ENCODE results near the gene LAMC1. TPM values are rescaled to one million over a fixed set of nuclear protein-coding genes. Genes with fewer than 3 reads are reported as not detected.

LAMC1 gene
- total RNA-seq, 2 experiments from 2014 or later, result 0.42 to 0.66 TPM

- DNase-seq, result no peak
- Mint-ChIP-seq H3K4me1 (no peaks in the 10 kb centered on the region), H3K36me3 (no peaks in the 10 kb centered on the region), H3K27me3 (peaks cover 59% of the 10 kb centered on the region), H3K9me3 (peaks cover 3% of the 10 kb centered on the region), H3K27ac (no peak overlapping the region), H3K4me3 (no peak overlapping the region)
Observed at GRCh38 chr1:183003203-183003602, 20.0 kb upstream of the LAMC1 start.

DNA sequence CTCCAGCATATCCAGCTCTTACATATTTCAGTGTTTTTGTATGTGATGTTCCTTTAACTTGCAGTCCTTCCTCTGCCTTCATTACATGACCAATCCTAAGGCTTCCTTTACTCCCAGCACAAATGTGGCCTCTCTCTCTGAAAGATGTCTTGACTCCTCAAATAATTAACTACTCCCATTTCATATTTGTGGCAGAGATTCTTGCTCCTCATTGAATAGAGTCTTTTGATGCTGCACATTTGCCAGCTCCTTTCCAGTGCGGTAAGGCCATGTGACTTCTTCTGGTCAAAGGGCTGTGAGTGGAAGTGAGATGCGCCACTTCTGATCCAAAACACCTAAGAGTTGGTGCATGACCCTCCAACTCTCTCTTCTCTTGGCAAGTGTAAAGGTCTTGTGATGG is 19.1 kb upstream of the LAMC1 start:
- DNase-seq, result no peak
- Mint-ChIP-seq H3K36me3 (no peaks in the 10 kb centered on the region), H3K27me3 (peaks cover 65% of the 10 kb centered on the region), H3K9me3 (peaks cover 3% of the 10 kb centered on the region), H3K4me1 (no peaks in the 10 kb centered on the region), H3K27ac (no peak overlapping the region), H3K4me3 (no peak overlapping the region)

DNA sequence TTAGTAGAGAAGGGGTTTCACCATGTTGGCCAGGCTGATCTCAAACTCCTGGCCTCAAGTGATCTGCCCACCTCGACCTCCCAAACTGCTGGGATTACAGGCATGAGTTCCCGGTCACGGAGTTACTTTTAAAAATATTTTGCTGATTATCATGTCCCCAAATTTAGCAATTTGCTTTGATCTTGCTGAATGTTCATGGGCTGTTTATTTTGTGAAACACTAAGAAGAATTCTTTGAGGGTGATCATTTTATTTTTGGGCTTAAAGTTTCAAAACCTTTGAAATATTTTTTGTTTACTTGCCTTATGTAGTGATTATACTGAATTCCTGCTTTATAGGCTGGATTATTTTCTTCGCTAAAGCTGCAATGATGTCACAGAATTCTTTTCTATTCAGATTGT is 11.4 kb upstream of the LAMC1 start:
- DNase-seq, result no peak
- Mint-ChIP-seq H3K27me3 (peaks cover 50% of the 10 kb centered on the region), H3K4me3 (no peak overlapping the region), H3K9me3 (peaks cover 11% of the 10 kb centered on the region), H3K4me1 (no peaks in the 10 kb centered on the region), H3K36me3 (peaks cover 2% of the 10 kb centered on the region), H3K27ac (no peak overlapping the region)

DNA sequence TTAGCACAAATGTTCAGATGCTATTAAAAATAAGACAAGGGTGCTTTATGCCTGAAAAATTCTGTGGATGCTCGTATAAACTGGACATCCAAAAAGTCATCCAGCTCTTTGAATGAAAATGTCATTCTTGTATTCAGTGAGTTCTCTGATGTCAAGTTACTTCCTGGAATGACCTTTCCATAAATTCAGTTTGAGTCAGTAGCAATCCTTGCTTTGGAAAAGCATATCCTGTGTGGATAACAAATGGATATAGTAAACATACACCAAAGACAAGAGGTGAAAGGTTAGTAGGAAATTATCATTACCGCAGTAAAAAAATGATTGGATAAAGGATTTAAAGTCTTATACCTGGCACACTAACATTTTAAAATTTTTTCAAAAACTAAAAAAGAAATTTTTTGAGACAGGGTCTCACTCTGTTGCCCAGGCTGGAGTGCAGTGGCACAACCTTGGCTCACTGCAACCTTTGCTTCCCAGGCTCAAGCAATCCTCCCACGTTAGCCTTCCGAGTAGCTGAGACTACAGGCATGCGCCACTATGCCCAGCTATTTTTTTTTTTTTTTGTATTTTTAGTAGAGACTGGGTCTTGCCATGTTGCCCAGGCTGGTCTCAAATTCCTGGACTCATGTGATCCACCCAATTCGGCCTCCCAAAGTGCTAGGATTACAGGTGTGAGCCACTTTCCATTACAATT is 10.8 kb upstream of the LAMC1 start:
- Mint-ChIP-seq H3K4me3 (no peak overlapping the region), H3K9me3 (peaks cover 11% of the 10 kb centered on the region), H3K36me3 (peaks cover 2% of the 10 kb centered on the region), H3K4me1 (no peaks in the 10 kb centered on the region), H3K27me3 (peaks cover 52% of the 10 kb centered on the region), H3K27ac (no peak overlapping the region)
- DNase-seq, result no peak

DNA sequence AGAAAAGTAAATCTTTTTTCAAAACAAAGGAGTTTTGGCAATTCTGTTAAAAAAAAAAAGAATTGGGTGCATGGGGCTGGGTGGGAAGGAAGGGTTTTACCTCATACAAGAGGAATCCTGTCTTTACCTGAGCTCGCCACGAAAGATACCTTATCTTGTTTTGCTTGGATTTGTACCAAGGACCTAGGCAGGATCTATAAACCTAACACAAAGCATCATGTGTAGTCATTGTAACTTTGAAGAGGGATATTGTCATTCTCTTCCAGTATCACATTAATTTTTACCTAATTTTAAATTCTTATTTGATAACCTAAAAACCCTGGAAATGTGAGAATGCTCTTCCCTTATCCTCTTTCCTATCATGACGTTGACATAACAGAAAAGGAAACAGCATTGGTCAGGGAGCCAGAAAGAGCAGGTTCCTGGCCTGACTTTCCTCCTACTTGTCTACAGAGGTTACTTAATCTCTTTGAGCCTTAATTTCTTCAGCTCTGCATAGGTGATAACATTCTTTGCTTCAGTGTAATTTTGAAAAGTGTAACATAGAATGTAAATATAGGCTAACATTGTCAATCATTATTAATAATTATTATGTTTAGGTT is 4.0 kb upstream of the LAMC1 start:
- no peaks in the 10 kb centered on the region for H3K9me3 Mint-ChIP-seq
- no peak overlapping the region for H3K27ac Mint-ChIP-seq
- no peaks in the 10 kb centered on the region for H3K36me3 Mint-ChIP-seq
- DNase-seq, result no peak
- peaks cover 69% of the 10 kb centered on the region for H3K27me3 Mint-ChIP-seq
- no peak overlapping the region for H3K4me3 Mint-ChIP-seq
- H3K4me1 Mint-ChIP-seq, result peaks cover 7% of the 10 kb centered on the region

DNA sequence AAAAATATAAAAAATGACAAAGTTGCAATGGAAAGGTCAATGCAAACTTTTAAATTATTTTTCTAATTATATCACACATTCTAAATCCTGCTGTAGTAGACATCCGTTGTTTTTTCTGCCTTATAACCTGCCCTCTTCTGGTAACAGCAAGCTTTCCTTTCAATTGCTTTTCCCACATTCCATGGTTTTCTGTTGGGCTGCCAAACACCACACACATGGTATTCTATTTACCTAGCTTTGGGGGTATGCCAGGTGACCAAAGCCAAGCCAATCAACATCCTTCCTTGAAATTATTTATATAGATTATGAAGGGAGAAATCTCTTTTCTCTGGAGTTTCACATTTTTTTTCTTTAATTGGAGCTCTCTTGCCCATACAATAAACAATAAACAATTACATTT is 3.4 kb upstream of the LAMC1 start:
- peaks cover 13% of the 10 kb centered on the region for H3K4me1 Mint-ChIP-seq
- H3K27ac Mint-ChIP-seq, result no peak overlapping the region
- H3K4me3 Mint-ChIP-seq, result no peak overlapping the region
- H3K9me3 Mint-ChIP-seq, result no peaks in the 10 kb centered on the region
- H3K27me3 Mint-ChIP-seq, result peaks cover 74% of the 10 kb centered on the region
- no peaks in the 10 kb centered on the region for H3K36me3 Mint-ChIP-seq
- DNase-seq, result no peak

DNA sequence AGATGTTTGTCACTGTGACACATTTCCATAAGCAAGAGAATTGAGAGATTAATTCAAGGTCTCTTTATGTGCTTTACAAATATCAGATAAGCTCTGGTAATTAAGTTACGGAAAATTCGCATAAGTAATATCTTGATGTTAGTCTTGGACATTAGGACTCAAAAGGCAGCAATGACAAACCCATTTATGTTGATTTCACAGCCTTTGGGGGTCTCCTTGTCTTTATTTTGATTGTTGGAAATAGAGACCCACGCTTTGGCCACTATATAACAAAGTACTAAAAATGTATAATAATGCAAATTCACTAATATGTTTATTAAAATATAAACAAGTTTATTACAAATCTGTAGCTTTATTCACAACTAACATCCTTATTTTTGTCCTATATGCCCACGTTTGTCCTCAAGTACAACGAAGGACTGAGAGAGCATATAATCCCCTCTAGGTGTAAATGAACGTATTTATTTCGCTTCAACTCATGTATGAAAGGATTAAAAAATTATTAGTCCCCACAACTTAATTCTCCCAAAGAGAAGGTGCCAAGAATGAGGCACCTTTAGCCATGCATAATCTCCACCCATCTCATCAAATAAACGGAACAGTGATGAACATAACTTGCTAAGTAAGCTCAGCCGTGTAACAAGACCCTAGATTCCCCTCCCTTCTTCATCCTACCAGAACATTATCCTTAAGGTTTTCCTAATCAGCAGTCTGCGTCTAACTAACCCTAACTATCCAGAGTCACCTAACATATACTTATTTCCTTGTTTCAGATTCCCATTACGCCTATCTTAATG is 1.6 kb upstream of the LAMC1 start:
- no peak for DNase-seq
- Mint-ChIP-seq H3K9me3 (no peaks in the 10 kb centered on the region), H3K4me3 (no peak overlapping the region), H3K27ac (no peak overlapping the region), H3K27me3 (peaks cover 78% of the 10 kb centered on the region), H3K36me3 (no peaks in the 10 kb centered on the region), H3K4me1 (peaks cover 16% of the 10 kb centered on the region)

DNA sequence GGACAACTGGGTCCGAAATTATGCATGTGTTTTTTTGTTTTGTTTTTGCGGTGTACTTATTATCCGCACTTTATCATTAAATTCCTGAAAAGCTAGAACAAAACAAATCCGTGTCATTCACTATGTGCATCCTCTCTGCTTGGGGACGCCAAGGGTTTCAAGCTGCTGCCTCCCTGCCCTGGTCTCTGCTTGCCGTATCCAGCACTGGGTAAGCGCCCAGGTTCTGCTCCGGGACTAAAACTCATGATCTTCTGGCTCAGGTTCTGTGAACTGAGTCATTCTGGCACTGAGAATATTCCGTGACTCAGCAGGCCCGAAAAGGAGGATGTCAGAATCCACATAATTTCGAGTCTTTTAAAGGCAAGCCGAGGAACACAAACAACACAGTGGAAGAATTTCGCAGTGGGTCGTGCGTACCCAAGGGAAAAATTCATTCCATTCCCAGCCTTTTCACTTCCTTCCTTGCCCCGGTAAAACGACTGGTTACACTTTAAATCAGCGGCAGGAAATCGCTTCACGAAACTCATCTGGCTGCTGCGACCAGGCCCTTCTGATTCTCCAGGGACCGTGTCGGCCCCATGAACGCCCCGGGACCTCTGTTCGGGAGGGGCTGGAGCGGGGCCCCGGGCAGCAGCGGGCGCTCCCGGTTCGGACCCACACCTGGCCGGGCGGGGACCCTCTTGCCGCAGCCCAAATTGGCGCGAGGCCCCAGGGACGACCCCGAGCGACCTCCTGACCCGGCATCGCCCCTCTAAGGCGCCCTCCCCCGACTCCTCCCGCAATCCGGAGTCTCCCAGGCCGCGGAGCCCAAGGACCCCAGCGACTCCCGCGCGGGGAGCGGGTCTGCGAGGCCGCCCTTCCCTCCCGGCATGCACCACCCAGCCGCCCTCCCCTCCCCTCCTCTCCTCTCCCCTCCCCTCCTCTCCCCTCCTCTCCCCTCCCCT is 746 bp upstream of the LAMC1 start:
- Mint-ChIP-seq H3K27me3 (peaks cover 82% of the 10 kb centered on the region), H3K4me1 (peaks cover 16% of the 10 kb centered on the region), H3K36me3 (no peaks in the 10 kb centered on the region), H3K27ac (peak overlapping the region; percentile 38), H3K4me3 (peak overlapping the region; percentile 71), H3K9me3 (no peaks in the 10 kb centered on the region)
- peak; percentile 38 for DNase-seq

DNA sequence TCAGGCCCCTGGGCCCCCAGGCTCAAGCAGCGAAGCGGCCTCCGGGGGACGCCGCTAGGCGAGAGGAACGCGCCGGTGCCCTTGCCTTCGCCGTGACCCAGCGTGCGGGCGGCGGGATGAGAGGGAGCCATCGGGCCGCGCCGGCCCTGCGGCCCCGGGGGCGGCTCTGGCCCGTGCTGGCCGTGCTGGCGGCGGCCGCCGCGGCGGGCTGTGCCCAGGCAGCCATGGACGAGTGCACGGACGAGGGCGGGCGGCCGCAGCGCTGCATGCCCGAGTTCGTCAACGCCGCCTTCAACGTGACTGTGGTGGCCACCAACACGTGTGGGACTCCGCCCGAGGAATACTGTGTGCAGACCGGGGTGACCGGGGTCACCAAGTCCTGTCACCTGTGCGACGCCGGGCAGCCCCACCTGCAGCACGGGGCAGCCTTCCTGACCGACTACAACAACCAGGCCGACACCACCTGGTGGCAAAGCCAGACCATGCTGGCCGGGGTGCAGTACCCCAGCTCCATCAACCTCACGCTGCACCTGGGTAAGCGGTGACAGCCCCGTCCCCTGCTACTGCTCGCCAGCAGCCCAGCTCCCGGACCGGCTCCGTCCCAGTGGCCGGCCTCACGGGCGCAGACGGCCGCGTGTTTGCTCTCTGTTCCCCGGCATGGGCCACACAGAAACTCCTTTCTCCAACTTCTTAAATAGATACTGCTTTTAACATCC is 539 bp downstream of the LAMC1 start:
- peak; percentile 50 for DNase-seq
- H3K9me3 Mint-ChIP-seq, result no peaks in the 10 kb centered on the region
- H3K27me3 Mint-ChIP-seq, result peaks cover 84% of the 10 kb centered on the region
- H3K36me3 Mint-ChIP-seq, result no peaks in the 10 kb centered on the region
- no peak overlapping the region for H3K27ac Mint-ChIP-seq
- H3K4me3 Mint-ChIP-seq, result peak overlapping the region; percentile 71
- peaks cover 16% of the 10 kb centered on the region for H3K4me1 Mint-ChIP-seq

GRCh38 chr1:183024317-183025009 is 1.2 kb downstream of the LAMC1 start:
- no peak overlapping the region for H3K27ac Mint-ChIP-seq
- H3K27me3 Mint-ChIP-seq, result peaks cover 84% of the 10 kb centered on the region
- peaks cover 16% of the 10 kb centered on the region for H3K4me1 Mint-ChIP-seq
- peak overlapping the region; percentile 71 for H3K4me3 Mint-ChIP-seq
- no peaks in the 10 kb centered on the region for H3K36me3 Mint-ChIP-seq
- H3K9me3 Mint-ChIP-seq, result no peaks in the 10 kb centered on the region
- no peak for DNase-seq

GRCh38 chr1:183025010-183025337 is 1.8 kb downstream of the LAMC1 start:
- Mint-ChIP-seq H3K9me3 (no peaks in the 10 kb centered on the region), H3K27ac (no peak overlapping the region), H3K36me3 (no peaks in the 10 kb centered on the region), H3K4me3 (peak overlapping the region; percentile 33), H3K4me1 (peaks cover 16% of the 10 kb centered on the region), H3K27me3 (peaks cover 85% of the 10 kb centered on the region)
- no peak for DNase-seq

- no peak for DNase-seq
- Mint-ChIP-seq H3K4me3 (no peak overlapping the region), H3K36me3 (no peaks in the 10 kb centered on the region), H3K27me3 (peaks cover 82% of the 10 kb centered on the region), H3K9me3 (no peaks in the 10 kb centered on the region), H3K4me1 (peaks cover 16% of the 10 kb centered on the region), H3K27ac (no peak overlapping the region)
Observed at GRCh38 chr1:183025782-183026774, 2.9 kb downstream of the LAMC1 start.

DNA sequence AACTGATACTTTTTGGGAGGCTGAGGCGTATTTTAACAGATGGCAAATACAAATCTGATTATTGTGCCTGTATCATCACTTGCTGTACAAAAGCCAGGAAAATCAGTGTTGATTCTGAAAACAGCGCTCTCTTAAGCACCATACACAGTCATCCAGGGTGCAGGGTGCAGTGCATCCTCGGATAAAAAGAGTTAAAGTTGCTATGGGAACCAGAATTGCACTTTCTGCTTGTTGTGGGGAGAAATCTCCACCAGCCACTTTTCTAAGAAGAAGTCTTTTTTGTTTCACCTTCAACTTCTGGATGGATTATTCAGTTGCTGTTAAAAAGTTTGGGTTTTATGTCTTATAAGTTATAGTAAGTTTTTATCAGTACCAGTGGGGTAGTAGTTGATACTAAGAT is 3.8 kb downstream of the LAMC1 start:
- no peak overlapping the region for H3K4me3 Mint-ChIP-seq
- no peak overlapping the region for H3K27ac Mint-ChIP-seq
- H3K27me3 Mint-ChIP-seq, result peaks cover 81% of the 10 kb centered on the region
- no peaks in the 10 kb centered on the region for H3K36me3 Mint-ChIP-seq
- H3K4me1 Mint-ChIP-seq, result peaks cover 17% of the 10 kb centered on the region
- DNase-seq, result no peak
- H3K9me3 Mint-ChIP-seq, result no peaks in the 10 kb centered on the region

Data from activated naive CD8-positive, alpha-beta T cell treated with anti-CD3 and anti-CD28 coated beads for 36 hours (primary cell).